Naive thymus-derived CD4-positive, alpha-beta T cell (primary cell): Measurements from ENCODE around the gene GPR150. TPM values are rescaled to one million over a fixed set of nuclear protein-coding genes. Genes with fewer than 3 reads are reported as not detected.

Source experiments
- ATAC-seq: fragments of 150-1000 bp; cut with Tn5 transposase; 2 replicates; pipeline ENCODE4 v1.10.0; 2021; ENCODE audit warnings: mild to moderate bottlenecking, moderate library complexity
- CTCF ChIA-PET: fragments of 350-600 bp; sonication (Branson Sonifier 250); formaldehyde crosslinking; loops from one replicate; lab custom pipeline; 2021; ENCODE audit warnings: antibody characterized with exemption; lab: Charles Lee
- POLR2A ChIA-PET: fragments of 350-600 bp; sonication (Branson Sonifier 250); formaldehyde crosslinking; loops from one replicate; lab custom pipeline; 2021; ENCODE audit warnings: antibody characterized with exemption, inconsistent platforms; lab: Charles Lee
- DNase-seq, 9 donors: peaks; one replicate each; pipeline versions ENCODE4 v3.0.0 to v3.0.0-alpha.2; 2020 to 2022; ENCODE audit warnings: mixed read lengths in 1 of 9
- H3K27ac ChIP-seq: one replicate; pipeline ENCODE4 v1.7.0; 2013; ENCODE audit warnings: mild to moderate bottlenecking, low read depth, low read length, moderate library complexity
- H3K27me3 ChIP-seq, 2 donors: one replicate each; pipeline ENCODE4 v1.7.0; 2013; ENCODE audit warnings: low read length in 2 of 2, mild to moderate bottlenecking in 2 of 2, moderate library complexity in 2 of 2; ENCODE audit not compliant: control insufficient read depth in 2 of 2, insufficient read depth in 2 of 2
- H3K36me3 ChIP-seq, 3 experiments: 1 replicate in 2 of 3; 2 replicates in 1 of 3; pipeline ENCODE4 v1.7.0; 2013; ENCODE audit warnings: low read length in 3 of 3, mild to moderate bottlenecking in 3 of 3, moderate library complexity in 1 of 3; ENCODE audit not compliant: insufficient read depth in 3 of 3, control insufficient read depth in 2 of 3
- H3K4me1 ChIP-seq, 2 donors: one replicate each; pipeline ENCODE4 v1.7.0; 2013; ENCODE audit warnings: low read length in 2 of 2, mild to moderate bottlenecking in 2 of 2, moderate library complexity in 1 of 2; ENCODE audit not compliant: control insufficient read depth in 2 of 2, insufficient read depth in 2 of 2
- H3K4me3 ChIP-seq: 2 replicates; pipeline ENCODE4 v1.7.0; 2013; ENCODE audit warnings: mild to moderate bottlenecking, low read length
- H3K9me3 ChIP-seq, 3 experiments: 1 replicate in 2 of 3; 2 replicates in 1 of 3; pipeline ENCODE4 v1.7.0; 2013; ENCODE audit warnings: low read length in 3 of 3; ENCODE audit not compliant: control insufficient read depth in 2 of 3
- H3K27ac Mint-ChIP-seq, 9 donors: one replicate each; pipeline ENCODE4 v1.8.0; 2020 to 2022; ENCODE audit warnings: mixed read lengths in 9 of 9, mild to moderate bottlenecking in 8 of 9, moderate library complexity in 5 of 9, inconsistent platforms in 2 of 9
- H3K27me3 Mint-ChIP-seq, 5 donors: one replicate each; pipeline ENCODE4 v1.8.0; 2021 to 2022; ENCODE audit warnings: mixed read lengths in 5 of 5, mild to moderate bottlenecking in 1 of 5
- H3K36me3 Mint-ChIP-seq, 5 donors: one replicate each; pipeline ENCODE4 v1.8.0; 2020 to 2022; ENCODE audit warnings: mixed read lengths in 5 of 5, mild to moderate bottlenecking in 3 of 5, inconsistent platforms in 1 of 5
- H3K4me1 Mint-ChIP-seq, 7 donors: one replicate each; pipeline ENCODE4 v1.8.0; 2020 to 2022; ENCODE audit warnings: mixed read lengths in 7 of 7, mild to moderate bottlenecking in 3 of 7, inconsistent platforms in 1 of 7
- H3K4me3 Mint-ChIP-seq, 10 donors: one replicate each; pipeline ENCODE4 v1.8.0; 2020 to 2022; ENCODE audit warnings: mild to moderate bottlenecking in 10 of 10, mixed read lengths in 10 of 10, moderate library complexity in 6 of 10, inconsistent platforms in 2 of 10
- H3K9me3 Mint-ChIP-seq, 11 donors: one replicate each; pipeline ENCODE4 v1.8.0; 2020 to 2022; ENCODE audit warnings: mixed read lengths in 11 of 11, mild to moderate bottlenecking in 4 of 11, inconsistent platforms in 1 of 11, moderate library complexity in 1 of 11
- intact Hi-C, 2 donors: fragments of 100-400 bp; cut with micrococcal nuclease; formaldehyde crosslinking; loops; one replicate each; pipeline ENCODE4 v1.15.1; 2023
- polyA plus RNA-seq, 2 donors: library from polyadenylated mRNA; unstranded; fragments of 300-500 nt; fragmentation: Illumina TruSeq; gene quantifications; one replicate each; pipeline ENCODE4 v1.2.3, GENCODE V29; 2021
- total RNA-seq, 6 experiments: library from RNA in 5 of 6; stranded (reverse) in 5 of 6; gene quantifications; 1 replicate in 5 of 6; 2 replicates in 1 of 6; pipeline ENCODE4 v1.2.3 and lab custom pipeline; 2021 to 2026

The GPR150 gene
- total and polyA plus RNA-seq, 7 experiments from 2014 or later: 0.48 to 3.5 (median 1.2) TPM

DNA sequence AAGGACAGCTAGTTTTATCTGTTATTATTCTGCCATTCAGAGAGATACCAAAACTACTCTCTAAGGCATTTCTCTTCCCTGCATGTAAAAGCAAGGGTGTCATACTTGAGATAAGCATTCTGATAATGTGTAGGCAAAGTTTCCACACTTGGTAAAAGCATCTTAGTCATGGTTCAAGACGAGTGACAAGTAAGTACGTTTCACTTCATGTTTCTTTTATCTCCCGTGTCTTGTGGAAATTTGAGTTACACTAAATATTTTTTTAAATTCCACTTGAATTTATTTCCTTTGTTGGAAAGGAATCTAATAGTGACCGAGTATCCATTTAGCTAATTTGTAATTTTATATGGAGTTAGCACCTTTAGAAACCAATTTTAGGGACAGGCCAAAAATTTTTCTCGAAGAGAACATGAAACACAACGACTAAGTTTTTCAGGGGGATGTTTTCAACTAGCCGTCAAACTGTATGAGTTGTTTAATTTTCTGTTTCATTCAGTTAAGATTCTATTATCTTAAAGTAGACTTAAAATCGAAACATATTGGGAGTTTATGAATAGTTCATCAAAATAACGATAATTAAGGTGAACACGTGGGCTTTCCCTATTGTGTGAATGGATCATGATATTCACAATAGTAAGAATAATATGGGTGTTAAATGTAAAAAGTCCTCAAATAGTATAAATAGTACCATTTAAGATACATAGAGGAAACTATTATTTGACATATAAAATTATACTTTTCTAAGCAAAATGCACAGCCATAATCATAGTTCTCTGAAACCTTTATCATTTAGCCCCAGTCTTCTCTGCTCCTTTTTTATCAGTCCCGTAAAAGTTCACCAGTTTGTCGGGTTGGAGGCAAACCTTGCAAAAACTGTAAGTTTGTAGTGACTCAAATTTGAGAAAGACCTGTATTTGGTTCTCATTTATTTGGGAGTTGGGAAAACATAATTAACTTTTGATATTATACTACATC lies 28.3 kb downstream of the GPR150 start:
- ATAC-seq (no peak), DNase-seq (no peak)
- Mint-ChIP-seq H3K4me3 (peak overlapping the region in 5 of 10 donors; percentile 48 to 93 (median 62)), H3K27ac (peak overlapping the region in 1 of 9 donors; percentile 1), H3K36me3 (peaks cover 5 to 16% (median 10%) of the 10 kb centered on the region in 5 donors), H3K4me1 (peaks cover 7 to 53% (median 40%) of the 10 kb centered on the region in 7 donors), H3K27me3 (no peaks in the 10 kb centered on the region), H3K9me3 (peaks cover 0 to 1% (median 0%) of the 10 kb centered on the region in 11 donors)
- no peak overlapping the region for H3K4me3 ChIP-seq
- ChIA-PET POLR2A (interaction anchor here (1.0 to 5.4 kb wide), 10 partner anchors 7 to 175 kb away, joined by 3 to 67 read pairs (median 8); partner anchors contain the start of genes ARSK, GLRX, GPR150 and SKIC3), CTCF (interaction anchor here (1.1 to 3.7 kb wide), 2 partner anchors 8 to 25 kb away, joined by 3 to 31 read pairs; no protein-coding TSS in a partner anchor)
- intact Hi-C loops: loop anchor here (1.0 to 10.0 kb wide), 10 partner anchors 79 to 1167 kb away; partner anchors contain the start of genes CAST (in 1 of the 2), ELL2 (in 1 of the 2) and RHOBTB3 (in 1 of the 2)
- H3K4me1 ChIP-seq: peaks cover 0 to 18% of the 10 kb centered on the region in 2 donors
- no peaks in the 10 kb centered on the region for H3K27me3 ChIP-seq
- H3K36me3 ChIP-seq: peaks cover 0 to 10% (median 0%) of the 10 kb centered on the region in 3 experiments
- no peaks in the 10 kb centered on the region for H3K9me3 ChIP-seq
- H3K27ac ChIP-seq: no peak overlapping the region

DNA sequence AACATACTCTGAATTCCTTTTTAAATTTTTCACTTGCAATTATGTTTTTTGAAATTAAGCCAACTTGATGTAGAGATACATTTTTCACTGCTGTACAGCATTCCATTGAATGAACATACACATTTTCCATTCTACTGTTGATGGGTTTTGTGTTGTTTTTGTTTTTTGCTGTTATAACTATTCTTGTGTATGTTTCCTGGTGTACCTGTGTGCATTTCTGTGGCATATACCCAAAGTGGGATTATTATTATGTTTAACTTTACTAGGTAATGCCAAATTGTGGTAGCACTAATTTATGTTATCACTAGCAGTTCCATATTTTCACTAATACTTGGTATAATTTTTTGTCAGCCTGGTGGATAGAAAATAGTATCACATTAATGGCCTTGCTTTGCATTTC lies 29.4 kb downstream of the GPR150 start:
- H3K36me3 ChIP-seq: peaks cover 0 to 14% (median 0%) of the 10 kb centered on the region in 3 experiments
- ChIA-PET CTCF (interaction anchor here (0.9 kb wide), 1 partner anchor 195 kb away, joined by 4 read pairs; no protein-coding TSS in a partner anchor), POLR2A (no interaction called here)
- intact Hi-C loops: loop anchor here (5.0 to 10.0 kb wide), 7 partner anchors 78 to 1166 kb away; partner anchors contain the start of genes CAST (in 1 of the 2) and RHOBTB3 (in 1 of the 2)
- H3K27me3 Mint-ChIP-seq: no peaks in the 10 kb centered on the region
- H3K27me3 ChIP-seq: no peaks in the 10 kb centered on the region
- H3K36me3 Mint-ChIP-seq: peaks cover 6 to 22% (median 12%) of the 10 kb centered on the region in 5 donors
- no peaks in the 10 kb centered on the region for H3K9me3 ChIP-seq
- peak overlapping the region in 2 of 10 donors; percentile 9 to 93 for H3K4me3 Mint-ChIP-seq
- no peaks in the 10 kb centered on the region for H3K9me3 Mint-ChIP-seq
- H3K4me1 Mint-ChIP-seq: peaks cover 4 to 49% (median 34%) of the 10 kb centered on the region in 7 donors
- peaks cover 0 to 13% of the 10 kb centered on the region in 2 donors for H3K4me1 ChIP-seq
- DNase-seq (no peak), ATAC-seq (no peak)
- no peak overlapping the region for H3K27ac ChIP-seq
- H3K27ac Mint-ChIP-seq: no peak overlapping the region
- H3K4me3 ChIP-seq: no peak overlapping the region

DNA sequence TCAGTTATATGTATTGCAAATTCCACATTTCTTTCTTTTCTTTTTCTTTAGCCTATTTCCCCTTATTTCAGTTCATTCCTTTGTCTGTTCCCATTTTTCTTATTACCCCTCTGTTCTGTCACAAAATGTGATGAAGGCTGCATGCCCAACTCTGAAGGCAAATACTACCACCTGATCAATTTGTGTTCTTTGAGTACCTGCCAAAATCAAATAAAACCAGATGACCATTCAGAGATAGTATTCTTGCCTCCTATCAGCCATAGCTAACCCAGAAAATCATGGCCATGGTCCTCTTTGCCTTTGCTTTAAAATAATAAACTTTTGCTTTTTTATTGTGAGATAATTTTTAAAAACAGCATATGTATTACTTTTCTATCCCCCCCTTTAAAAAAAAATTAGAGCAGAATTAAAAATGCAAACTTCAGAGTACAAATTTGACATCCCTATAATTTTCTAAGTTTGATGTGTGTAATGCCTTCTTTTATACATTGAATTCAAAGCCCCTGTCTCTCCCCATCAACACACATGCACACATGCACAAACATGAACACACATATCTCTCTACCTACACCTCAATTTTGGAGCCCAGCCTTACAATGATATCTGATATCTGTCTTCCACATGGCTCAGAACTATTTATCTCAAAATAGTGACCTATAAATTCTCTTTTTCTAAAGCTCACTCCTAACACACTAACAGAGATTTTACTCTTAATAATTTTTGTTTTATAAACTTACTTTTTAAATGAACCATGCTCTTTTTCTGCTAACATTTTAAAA lies 30.1 kb downstream of the GPR150 start:
- Histone ChIP-seq H3K9me3 (no peaks in the 10 kb centered on the region), H3K27ac (no peak overlapping the region), H3K36me3 (peaks cover 0 to 16% (median 0%) of the 10 kb centered on the region in 3 experiments), H3K27me3 (no peaks in the 10 kb centered on the region), H3K4me3 (no peak overlapping the region), H3K4me1 (peaks cover 0 to 7% of the 10 kb centered on the region in 2 donors)
- ChIA-PET POLR2A (interaction anchor here (0.6 kb wide), 1 partner anchor 429 kb away, joined by 6 read pairs; no protein-coding TSS in a partner anchor), CTCF (interaction anchor here (0.9 to 1.8 kb wide), 2 partner anchors 15 to 195 kb away, joined by 4 read pairs; no protein-coding TSS in a partner anchor)
- Mint-ChIP-seq H3K9me3 (no peaks in the 10 kb centered on the region), H3K4me3 (peak overlapping the region in 3 of 10 donors; percentile 2 to 16 (median 9)), H3K27me3 (no peaks in the 10 kb centered on the region), H3K4me1 (peaks cover 0 to 42% (median 27%) of the 10 kb centered on the region in 7 donors), H3K36me3 (peaks cover 6 to 22% (median 12%) of the 10 kb centered on the region in 5 donors), H3K27ac (peak overlapping the region in 1 of 9 donors; percentile 25)
- intact Hi-C loops: loop anchor here (5.0 to 10.0 kb wide), 7 partner anchors 77 to 1165 kb away; partner anchors contain the start of genes CAST (in 1 of the 2) and RHOBTB3 (in 1 of the 2)
- ATAC-seq: no peak
- DNase-seq: no peak

DNA sequence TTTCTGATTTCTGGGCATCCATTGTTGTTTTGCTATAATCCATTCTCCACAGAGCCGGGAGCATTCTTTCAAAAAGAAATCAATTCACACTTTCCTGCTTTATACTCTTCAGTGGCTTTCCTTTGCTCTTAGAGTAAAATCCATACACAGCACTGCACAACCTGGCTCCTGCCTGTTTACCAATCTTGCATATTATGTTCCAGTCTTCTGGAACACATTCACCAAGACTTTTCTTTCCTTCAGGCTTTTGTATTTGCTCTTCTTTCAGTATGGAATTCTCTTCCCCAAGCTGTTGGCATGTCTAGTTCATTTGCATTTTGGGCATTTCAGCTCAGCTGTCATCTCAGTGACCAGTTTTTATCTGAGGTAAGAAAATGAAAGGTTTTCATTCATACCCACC lies 33.0 kb downstream of the GPR150 start:
- Mint-ChIP-seq H3K27me3 (no peaks in the 10 kb centered on the region), H3K27ac (no peak overlapping the region), H3K4me3 (no peak overlapping the region), H3K4me1 (peaks cover 0 to 24% (median 17%) of the 10 kb centered on the region in 7 donors), H3K9me3 (no peaks in the 10 kb centered on the region), H3K36me3 (peaks cover 6 to 41% (median 12%) of the 10 kb centered on the region in 5 donors)
- H3K36me3 ChIP-seq: peaks cover 0 to 18% (median 0%) of the 10 kb centered on the region in 3 experiments
- intact Hi-C loops: no loop called here
- no peaks in the 10 kb centered on the region for H3K27me3 ChIP-seq
- no peak for DNase-seq
- no peak overlapping the region for H3K27ac ChIP-seq
- H3K9me3 ChIP-seq: no peaks in the 10 kb centered on the region
- ChIA-PET CTCF (interaction anchor here (0.5 to 2.1 kb wide), 5 partner anchors 10 to 300 kb away, joined by 3 to 7 read pairs (median 3); no protein-coding TSS in a partner anchor), POLR2A (no interaction called here)
- H3K4me3 ChIP-seq: no peak overlapping the region
- ATAC-seq: no peak
- H3K4me1 ChIP-seq: peaks cover 0 to under 1% of the 10 kb centered on the region in 2 donors

DNA sequence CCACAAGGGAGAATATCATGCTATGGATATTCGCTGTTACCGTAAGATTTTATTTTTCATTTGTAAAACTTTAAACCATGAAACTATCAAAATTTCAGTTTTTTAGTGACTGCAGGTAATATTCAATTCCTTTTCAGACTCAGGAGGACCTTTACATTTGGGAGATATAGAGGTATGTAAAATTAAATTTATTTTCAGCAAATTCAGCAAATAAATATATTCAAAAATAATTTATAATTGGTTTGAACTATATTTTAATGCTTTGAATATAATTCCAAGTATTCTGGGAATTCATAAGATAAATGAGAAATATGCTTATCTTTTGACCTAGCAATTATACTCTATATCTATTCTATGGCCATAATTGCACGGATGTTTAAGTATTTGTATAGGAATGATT lies 34.3 kb downstream of the GPR150 start:
- ChIA-PET CTCF (no interaction called here), POLR2A (no interaction called here)
- ATAC-seq (no peak), DNase-seq (no peak)
- H3K9me3 Mint-ChIP-seq: no peaks in the 10 kb centered on the region
- H3K27ac Mint-ChIP-seq: no peak overlapping the region
- intact Hi-C loops: no loop called here
- H3K4me3 ChIP-seq: no peak overlapping the region
- H3K4me1 ChIP-seq: no peaks in the 10 kb centered on the region
- H3K27me3 Mint-ChIP-seq: no peaks in the 10 kb centered on the region
- H3K4me3 Mint-ChIP-seq: no peak overlapping the region
- peaks cover 6 to 41% (median 12%) of the 10 kb centered on the region in 5 donors for H3K36me3 Mint-ChIP-seq
- no peaks in the 10 kb centered on the region for H3K9me3 ChIP-seq
- peaks cover 0 to 18% (median 0%) of the 10 kb centered on the region in 3 experiments for H3K36me3 ChIP-seq
- H3K27ac ChIP-seq: no peak overlapping the region
- no peaks in the 10 kb centered on the region for H3K27me3 ChIP-seq
- peaks cover 0 to 12% (median 12%) of the 10 kb centered on the region in 7 donors for H3K4me1 Mint-ChIP-seq
